Stimulated activated CD8-positive, alpha-beta memory T cell treated with anti-CD3 and anti-CD28 coated beads, Interleukin-12 subunit alpha, Interleukin-12 subunit beta, amount 100 ng/mL, for 24 hours (primary cell): ENCODE results near the gene ASPRV1.
"Not testable (repeated sequence)": the region's sequence is repeated elsewhere in the genome, so short reads cannot be mapped to it uniquely, and the experiment has no call there.

Experiments used
- DNase-seq: peaks from one replicate; pipeline ENCODE4 v3.0.0-alpha.2; 2020; ENCODE audit errors: extremely low read depth

Gene ASPRV1

DNA sequence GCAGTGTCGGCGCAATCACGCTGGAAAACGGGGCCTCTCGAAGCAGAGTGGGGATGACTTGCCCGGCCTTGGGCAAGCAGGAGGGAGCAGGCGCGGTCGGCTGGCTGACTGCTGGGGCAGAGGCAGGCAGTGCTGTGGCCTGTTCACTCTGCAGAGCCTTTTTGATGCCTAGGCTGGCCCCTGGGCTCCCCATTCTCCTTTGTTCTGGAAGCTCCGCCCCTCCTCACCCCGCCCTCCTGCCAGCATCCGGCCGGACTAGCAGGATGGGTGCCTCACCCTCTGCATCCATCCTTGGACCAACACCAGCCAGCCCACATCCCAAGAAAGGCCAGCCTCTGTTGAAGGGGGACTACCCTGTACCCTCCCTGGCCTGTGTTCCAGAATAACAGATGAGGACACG, at the start of gene ASPRV1:
Gene ASPRV1, minus strand, starts transcription at position 136 of the 400 bp plus-strand sequence. CDS start 195 bp downstream, outside the sequence.
- DNase-seq: no peak

DNA sequence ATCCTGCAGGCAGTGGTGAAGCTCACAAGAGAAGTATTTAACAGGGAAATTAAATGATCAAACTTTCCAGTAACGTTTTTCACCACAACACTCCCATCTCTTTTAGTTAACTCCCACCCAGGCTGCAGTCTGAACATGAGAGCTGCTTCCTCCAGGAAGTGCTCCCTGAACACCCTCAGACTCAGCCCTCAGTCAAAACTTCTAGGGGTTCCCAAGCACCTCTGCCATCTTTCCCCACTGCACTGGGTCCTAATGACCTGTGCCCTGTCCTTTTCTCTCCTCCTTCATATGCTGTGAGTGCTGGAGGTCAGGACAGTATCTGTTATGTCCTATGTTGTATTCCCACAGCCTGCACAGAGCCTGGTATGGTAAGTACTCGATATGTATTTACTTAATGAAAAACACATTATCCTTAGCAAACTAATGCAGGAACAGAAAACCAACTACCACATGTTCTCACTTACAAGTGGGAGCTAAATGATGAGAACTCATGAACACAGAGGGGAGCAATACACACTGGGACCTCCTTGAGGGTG, 49.2 kb upstream of the ASPRV1 start:
- no peak for DNase-seq

DNA sequence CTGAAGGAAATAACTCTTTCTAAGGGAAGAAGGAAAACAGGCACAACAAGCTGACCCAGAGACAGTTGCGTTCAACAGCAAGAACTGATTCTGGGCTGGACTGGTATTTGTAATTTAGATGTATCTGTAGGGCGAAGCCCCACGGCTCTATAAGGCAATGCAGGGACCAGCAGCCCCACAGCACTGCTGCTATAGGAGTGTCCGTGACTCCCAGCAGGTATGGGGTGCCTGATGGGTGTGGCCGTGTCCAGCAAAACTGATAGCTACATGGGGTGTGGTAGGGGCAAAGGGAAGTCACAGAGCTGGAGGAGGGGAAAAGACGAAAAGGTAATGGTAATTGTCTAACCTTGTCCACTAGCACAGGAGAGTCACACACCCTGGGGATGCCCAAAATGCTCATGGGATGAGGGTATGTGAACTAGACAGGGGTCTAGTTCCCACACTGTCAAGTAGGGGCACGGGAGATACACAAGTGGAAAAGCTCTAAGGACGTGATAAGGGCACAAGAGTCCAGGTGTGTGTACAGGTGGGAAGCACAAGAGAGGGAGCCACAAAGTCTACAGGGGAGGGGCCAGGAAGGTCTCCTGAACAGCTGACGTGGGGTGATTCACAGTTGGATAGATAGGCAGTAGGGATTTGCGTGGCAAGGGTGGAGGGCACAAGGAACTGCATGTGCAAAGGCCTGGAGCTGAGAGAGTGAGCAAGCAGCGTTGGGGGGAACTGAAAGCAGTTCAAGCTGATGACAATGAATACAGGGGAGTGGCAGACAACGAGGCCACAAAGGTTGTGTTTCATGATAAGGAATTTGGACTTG, 48.5 kb upstream of the ASPRV1 start:
- DNase-seq: no peak

DNA sequence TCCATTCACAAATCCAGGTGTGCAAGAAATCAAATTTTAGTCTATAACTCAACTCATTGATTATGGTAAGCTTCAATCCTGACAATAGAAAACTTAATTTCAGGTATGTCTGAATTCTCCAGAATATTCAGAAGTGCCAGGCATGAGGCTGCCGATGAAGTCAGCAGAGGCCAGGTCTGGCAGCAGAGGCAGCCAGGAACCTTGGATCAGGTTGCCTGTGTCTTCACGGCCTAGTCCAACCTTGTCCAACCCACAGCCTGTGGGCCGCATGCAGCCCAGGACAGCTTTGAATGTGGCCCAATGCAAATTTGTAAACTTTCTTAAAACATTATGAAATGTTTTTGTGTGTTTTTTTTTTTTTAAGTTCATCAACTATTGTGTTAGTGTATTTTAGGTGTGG, 46.9 kb upstream of the ASPRV1 start:
- DNase-seq: no peak

DNA sequence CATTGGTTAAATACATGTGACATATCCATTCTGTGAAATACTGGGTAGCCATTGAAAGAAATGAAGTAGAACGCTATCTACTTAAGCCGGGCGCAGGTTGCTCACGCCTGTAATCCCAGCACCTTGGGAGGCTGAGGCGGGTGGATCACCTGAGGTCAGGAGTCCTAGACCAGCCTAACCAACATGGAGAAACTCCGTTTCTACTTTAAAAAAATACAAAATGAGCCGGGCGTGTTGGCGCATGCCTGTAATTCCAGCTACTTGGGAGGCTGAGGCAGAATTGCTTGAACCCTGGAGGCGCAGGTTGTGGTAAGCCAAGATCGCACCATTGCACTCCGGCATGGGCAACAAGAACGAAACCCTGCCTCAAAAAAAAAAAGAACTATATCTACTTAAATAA, 45.7 kb upstream of the ASPRV1 start:
- no peak for DNase-seq

DNA sequence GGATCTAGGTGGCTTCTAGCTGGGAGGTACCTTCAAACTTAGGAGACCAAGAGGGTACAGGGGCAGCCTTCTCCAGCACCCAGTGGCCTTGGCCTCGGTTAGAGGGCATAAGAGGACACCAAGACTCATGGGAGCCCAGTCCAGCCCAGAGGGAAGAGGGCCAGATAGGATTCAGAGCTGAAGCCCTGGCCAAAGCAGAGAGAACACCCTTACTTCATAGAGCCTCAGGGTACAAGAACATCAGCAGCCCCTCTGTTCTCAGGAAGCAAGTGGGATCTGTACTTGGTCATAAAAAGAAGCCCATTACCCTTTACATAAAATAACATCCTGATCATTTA, 45.0 kb upstream of the ASPRV1 start:
- no peak for DNase-seq

DNA sequence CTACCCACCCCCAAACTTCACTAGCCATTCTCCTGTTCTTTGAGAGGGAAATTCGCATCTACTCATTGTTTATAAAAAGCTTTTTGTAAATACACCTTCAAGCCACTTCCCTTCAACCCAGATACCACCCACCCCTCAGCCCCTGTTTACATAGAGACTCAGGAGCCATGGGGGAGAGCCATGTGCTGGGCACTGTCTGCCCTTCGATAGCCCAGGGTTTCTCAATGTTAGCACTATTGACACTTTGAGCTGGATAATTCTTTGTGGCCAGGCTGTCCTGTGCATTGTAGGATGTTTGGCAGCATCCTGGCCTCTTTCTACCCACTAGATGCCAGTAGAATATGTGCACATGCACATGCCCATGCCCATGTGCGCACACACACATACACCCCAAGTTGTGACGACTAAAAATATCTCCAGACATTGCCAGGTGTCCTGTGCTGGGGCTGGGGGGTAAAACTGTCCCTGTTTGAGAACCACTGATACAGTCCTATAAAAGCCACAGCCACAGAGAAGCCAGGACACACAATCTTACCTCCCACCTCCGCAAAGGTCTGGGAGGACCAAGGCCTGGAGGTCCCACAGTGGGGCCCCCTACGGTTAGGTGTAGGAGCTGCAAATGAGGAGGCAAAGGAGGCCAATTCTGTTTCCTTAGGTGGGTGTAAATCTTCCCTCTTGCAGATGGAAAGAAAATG, 44.5 kb upstream of the ASPRV1 start:
- no peak for DNase-seq

DNA sequence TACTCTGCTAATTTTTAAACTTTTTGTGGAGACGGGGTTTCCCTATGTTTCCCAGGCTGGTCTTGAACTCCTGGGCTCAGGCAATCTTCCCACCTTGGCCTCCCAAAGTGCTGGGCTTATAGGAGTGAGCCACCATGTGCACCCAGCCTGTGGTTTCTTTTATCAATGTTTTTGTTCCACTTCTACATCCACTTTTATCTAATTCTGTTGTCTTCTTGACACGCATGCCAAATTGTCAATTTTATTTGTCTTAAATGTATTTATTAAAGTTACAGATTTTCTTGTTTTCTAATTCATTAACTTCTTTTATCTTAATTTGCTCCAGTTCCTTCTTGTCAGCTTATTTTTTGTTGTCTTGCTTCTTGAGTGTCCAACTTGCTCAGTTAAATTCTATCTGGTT, 43.8 kb upstream of the ASPRV1 start:
- no peak for DNase-seq

DNA sequence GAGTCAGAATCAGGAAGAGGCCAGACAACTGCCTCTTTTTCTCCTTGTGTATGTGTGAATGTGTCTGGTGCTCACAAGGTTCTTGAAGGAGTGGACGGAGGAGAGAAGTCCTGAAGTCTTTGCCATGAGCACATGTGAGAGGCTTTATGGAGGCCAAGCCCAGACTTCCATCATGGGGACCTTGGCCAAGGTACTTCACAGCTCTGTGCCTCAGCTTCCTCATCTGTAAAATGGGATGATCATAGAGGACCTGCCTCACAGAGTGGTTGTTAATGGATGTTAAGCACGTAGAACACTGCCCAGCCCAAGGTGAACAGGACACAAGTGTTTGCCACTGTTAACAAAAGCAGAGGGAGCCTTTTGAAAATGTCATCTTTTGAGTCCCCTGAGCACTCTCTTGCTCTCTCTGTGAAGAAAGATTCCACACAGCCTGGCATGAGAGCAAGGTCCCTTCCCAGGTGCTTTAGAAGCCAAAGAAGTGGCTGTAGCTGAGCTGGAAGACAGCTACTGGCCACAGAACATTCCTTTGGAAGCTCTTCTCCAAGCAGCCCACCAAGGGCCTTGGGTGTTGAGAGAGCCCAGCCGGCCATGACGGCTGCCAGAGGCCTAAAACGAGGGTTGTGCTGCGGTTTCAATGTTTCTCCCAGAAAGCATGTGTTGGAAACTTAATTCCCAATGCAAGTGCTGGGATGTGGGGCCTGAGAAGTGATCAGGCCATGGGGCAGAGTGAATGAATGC, 41.8 kb upstream of the ASPRV1 start:
- DNase-seq: no peak

DNA sequence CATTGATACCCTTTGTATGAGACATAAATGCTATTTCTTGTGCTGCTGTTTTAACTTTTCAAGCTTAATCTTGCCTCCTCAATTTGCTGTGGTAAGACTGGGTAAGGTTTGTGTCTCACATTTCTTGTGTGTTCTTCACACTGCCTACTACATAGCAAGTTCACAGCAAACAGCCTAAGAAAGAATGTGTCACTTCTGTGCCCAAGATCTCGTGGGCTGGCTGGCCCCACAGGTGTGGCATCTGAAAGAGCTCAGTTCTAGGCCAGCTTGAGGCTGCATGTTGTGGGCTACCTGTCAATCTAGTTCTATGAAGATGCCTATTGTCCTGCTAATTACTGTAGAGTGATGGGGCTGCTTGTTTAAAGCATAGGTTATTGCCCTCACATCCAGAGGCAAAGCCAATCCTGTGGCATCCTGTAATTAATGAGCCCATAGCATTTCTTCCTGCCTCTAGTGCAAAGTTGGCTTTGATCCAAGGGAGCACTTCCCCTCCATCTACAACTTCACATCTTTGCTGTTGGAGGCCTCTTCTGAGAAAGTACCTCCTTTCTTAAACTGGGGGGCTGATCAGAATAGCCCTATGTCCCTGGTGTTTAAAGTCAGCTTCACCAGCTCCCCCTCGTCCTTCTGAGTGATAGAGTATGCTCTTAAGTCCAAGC, 40.9 kb upstream of the ASPRV1 start:
- no peak for DNase-seq

DNA sequence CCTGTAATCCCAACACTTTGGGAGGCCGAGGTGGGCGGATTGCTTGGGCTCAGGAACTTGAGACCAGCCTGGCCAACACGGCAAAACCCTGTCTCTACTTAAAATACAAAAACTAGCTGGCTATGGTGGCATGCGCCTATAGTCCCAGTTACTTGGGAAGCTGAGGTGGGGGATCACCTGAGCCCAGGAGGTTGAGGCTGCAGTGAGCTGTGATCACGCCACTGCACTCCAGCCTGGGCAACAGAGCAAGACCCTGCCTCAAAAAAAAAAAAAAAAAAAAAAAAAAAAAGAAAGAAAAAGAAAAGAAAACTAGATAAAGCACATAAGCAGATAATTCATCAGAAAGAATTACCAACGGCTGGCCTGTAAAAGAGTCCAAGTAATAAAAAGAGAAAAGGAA, 39.1 kb upstream of the ASPRV1 start:
- not testable (repeated sequence) for DNase-seq

DNA sequence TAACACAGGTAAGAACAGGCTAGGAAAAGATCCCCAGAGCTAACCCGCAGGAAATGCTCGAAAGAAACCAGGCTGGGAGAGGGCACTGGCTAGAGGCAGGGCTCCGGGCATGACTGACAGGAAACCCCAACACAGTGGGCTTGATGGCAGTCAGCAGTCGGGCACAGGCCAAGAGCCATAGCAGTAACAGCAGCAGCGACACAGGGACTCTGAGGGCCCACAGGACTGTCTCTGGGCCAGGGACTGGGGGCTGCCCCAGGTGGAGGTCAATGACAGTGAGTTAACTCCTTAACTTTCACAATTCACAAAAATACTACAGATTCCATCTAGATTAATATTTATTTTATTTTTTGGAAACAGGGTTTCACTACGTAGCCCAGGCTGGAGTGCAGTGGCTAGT, 37.3 kb upstream of the ASPRV1 start:
- DNase-seq: no peak

DNA sequence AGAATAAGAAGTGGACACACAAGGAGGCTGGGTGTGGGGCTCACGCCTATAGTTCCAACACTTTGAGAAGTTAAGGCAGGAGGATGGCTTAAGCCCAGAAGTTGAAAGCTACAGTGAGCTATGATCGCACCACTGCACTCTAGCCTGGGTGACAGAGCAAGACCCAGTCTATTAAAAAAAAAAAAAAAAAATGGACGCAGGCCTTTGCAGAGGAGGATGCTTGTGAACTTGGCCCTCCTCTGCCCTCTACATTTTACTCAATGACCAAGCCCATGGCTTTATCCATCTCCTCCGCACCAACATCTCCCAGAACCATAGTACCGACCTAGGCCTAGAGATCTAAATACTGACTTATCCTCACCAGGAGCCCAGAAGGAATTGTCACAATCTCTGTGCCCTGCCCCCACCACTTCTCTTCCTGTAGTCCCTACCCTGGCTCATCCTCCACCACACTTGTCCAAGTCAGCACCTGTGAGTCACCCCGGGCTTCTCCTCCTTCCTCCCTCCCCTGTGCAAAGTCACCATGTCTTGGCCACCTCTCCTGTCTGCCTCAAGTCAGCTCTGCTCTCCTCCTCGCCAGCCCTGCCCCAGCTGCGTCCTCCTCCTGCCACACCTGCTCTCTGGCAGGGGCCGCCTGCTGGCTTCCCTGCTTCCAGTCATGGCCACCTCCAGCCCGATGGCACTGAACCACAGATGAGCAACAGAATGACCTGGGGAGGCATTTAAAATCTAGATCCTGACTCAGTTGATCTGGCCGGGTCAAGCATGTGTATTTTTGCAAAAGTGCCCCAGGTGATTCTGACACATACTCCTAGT, 35.8 kb upstream of the ASPRV1 start:
- DNase-seq: no peak

DNA sequence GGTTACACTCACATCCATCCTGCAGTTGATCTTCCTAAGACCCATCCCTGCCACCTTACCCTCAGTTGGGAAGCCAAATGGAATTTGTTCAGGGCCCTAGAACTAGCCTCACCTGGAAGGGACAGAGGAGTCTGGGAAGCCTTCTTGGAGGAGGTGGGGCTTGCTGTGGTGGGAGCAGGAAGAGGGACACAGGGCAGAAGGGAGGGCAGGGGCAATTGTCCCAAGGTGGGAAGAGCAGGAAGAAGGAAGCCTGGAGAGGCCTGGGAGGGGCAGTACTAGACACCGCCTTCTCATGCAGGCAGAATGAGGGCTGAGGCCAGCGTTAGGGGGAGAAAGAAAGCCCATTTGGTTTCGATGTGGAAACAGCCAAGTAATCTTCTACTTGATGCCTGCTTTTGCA, 34.1 kb upstream of the ASPRV1 start:
- DNase-seq: no peak

DNA sequence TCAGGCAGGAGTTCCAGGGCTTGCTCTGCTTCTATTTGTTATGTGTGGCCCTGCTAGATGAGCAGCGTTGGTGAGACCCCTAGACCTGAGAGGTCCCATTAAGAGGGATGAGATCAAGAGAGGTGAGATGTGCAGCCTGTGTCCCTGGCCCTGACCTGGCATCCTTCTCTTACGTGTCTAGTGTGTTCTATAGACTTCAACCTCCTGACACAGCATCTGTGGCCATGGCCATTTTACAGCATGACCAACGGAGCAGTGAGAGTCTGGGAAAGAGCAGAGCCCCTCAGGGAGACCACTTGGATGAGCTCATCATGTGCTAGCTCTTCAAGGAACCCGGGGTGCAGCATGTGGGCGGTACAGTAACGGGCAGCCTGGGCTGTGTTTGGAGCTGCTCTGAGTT, 32.7 kb upstream of the ASPRV1 start:
- DNase-seq: no peak

DNA sequence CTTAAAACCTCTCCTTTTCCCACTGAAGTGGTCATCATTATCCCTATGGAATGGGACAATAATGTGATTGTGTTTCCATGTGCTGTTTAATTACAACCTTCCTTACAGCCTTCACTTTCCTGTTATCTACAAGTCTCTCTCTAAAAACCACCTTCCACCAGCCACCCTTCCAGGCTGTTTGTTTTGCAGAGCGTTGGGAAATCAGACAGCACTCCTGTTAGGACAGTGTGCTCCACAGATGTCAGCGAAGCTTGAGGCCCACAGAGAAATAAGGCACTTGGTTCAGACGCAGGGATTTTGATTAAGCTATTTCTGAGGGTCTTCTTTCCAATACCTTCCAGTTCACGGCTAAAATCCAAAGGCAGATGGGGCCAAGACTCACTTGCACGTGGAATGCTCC, 32.3 kb upstream of the ASPRV1 start:
- no peak for DNase-seq

DNA sequence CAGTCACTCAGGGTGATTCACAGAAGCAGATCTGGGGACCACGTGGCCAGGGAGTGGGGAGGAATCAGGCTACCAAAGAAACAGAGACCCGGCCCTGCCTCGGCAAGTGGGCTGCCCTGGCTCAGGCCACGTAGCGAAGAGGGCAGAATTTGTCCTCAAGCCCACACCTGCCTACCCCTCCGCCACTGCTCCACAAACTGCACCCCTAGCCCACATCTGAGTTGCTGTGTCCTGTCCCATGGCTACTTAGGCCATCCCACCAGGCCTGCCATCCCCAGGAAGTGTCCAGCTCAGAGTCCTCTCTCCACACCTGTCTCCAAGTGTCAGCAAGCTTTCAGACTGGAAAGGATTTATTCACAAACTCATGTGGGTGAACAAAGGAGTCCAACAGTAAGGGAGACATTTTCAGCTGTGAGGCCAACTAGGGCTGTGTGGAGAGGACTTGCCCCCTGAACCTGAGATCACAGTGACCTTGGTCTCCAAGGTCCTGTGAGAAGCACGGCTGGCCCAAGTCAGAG, 31.7 kb upstream of the ASPRV1 start:
- DNase-seq: no peak

DNA sequence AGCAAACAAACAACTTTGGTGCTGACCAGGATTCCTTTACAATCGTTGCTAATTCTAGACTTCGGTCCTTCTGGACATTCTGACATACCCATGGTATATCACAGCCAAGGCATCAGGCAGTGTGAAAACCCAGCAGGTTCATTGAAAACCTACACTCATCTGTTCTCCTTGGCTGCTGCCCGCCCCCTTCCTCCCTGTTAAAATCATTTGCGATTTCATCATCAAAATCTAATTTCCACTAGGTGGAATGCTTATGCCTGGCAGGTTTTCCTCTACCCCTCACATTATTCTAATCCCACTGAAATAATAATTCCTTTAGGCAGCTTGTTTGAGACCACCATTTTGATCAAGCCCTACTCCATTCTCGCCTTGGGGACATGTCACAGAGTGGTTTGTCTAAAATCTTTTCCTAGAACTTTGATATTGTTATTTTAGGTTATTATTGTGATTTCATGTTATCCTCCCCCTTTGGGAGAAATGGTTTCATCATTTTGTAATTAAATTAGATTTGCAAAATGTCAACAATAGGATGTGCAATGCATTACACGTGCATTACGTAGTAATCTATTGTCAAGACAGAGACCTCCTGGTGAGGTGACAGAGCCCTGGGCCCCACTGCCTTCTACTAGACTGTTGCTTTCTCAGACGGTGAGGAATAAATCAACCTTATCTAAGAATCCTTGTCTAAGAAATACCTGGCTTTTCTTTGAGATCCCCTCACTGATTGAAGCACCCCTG, 31.0 kb upstream of the ASPRV1 start:
- no peak for DNase-seq

DNA sequence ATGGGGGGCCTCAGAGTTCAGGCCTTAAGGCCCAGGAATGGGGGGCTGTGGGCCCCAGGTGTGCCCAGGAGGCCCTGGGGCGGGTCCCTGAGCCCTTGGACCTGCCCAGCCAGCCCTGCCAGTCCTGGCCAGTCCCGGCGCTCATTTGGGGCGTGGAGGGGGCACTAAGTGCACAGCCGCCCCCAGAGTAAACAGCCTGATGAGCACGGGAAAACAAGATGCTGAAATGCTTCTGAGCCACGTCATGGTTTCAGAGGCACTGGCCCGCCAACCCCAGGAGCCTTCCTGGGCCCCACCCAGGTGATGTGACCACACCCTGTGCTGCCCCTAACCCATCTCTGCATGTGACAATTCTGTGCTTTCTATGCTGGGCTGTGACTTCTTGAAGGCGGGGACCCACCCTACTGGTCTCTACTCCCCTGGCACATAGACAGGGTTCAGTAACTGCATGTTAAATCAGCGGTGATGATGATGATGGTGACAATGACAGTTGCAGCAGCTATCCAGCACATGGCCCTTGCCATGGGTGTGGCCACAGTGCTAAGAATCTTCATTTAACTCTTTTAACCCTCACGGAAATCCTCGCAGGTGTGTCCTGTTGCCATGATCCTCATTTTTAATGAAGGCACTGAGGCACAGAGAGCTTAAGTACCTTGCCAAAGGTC, 28.1 kb upstream of the ASPRV1 start:
- no peak for DNase-seq

DNA sequence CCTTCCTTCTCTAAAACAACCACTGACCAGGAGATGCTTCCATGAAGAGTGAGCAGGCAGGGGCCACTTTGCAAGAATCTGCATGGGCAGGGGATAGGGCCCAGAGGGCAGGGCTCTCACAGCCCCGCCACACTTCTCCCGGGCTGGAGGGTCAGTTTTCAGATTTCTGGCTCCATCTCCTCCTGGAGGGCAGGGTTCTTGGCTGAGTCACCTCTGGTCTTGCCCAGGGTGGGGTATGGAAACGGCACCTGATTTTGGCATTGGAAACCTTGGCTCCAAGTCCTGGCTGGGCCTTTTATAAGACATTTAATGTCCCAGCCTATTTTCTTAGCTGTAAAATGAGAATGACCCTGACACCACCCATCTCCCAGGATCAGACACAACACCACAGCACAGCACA, 27.6 kb upstream of the ASPRV1 start:
- DNase-seq: no peak
